SHP77 (cell line): ENCODE data around the gene TBX5.

ENCODE experiments used
- DNase-seq, 2 experiments: peaks; one replicate each; lab custom pipeline; 2025; lab: John Stamatoyannopoulos, UW

Gene TBX5

DNA sequence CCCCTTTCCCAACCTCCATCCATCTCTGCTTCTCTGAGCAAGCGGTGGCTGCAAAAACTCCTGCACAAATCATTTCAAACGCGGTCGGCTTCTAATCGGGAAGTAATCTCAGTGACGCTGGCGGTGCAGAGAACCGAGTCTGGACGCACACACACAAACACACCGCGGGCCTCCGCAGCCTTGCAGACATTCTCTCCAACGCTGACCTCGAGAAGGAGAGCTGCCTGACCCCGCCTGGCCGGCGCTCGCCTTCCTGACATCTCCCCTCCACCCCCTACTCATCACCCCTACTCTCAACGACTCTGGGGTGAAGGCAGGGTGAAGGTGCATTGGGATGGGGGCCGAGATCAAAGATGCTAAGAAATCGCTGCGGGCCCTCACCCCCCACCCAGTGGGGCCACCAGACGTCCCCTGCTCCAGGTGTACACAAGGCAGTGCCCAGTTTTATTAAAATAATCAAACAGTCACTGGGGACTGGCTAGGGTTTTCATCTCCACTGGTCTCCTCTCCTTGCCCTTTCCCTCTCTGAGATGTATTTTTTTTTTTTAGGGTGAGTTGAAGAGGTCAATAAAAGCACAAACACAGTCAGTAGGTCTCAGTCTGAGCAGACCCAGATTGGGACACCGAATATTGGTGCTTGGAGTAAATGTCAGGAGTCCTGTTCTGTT lies 506 bp upstream of the TBX5 start:
- DNase-seq: no peak

- no peak for DNase-seq
These were observed 922 bp downstream of the TBX5 start for GRCh38 chr12:114404926-114405518.

DNA sequence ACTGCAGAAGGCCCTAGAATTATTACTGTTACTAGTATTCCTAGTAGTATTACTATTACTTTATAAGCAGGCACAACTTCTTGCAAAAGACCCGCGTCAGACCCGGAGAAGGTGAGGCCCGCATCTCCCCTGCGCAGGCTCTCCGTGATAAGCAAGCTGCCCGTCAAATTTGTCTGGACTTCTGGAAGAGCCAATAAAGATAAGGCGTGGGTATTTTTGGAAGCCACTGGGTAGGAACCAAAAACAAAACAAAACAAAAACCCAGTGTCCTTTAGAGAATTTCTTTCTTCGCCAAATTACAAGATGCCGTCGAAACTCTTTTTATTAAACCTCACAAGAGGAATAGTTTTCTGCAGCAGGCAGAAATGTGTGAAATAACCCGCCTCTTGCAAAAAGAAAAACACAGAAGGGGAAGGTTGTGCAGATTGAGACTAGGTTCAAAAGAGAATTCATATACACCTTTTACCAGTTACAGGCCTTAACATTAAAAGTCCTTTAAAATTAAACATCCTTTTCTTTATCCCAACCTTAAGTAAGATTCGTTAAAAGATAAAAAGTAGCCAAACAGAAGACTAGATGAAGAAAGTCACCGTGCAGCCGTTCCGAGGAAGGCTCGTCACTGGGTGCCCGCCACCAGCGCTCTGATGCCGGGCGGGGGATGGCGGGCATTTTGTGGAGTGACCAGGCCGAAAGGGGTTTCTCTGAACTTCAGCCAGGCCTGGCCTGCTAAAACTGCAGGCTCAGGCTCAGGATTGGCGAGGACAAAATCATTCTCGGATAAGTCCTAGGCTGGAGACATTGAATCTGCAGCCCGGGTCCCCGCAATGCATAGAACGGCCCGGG lies 1.6 kb downstream of the TBX5 start:
- no peak for DNase-seq

- DNase-seq: no peak
These were observed 2.3 kb downstream of the TBX5 start for GRCh38 chr12:114403690-114404066.

GRCh38 chr12:114403011-114403689 lies 2.8 kb downstream of the TBX5 start:
- DNase-seq: no peak

GRCh38 chr12:114402084-114402717 lies 3.7 kb downstream of the TBX5 start:
- DNase-seq: no peak

- no peak for DNase-seq
These were observed 4.4 kb downstream of the TBX5 start for GRCh38 chr12:114401328-114402083.

DNA sequence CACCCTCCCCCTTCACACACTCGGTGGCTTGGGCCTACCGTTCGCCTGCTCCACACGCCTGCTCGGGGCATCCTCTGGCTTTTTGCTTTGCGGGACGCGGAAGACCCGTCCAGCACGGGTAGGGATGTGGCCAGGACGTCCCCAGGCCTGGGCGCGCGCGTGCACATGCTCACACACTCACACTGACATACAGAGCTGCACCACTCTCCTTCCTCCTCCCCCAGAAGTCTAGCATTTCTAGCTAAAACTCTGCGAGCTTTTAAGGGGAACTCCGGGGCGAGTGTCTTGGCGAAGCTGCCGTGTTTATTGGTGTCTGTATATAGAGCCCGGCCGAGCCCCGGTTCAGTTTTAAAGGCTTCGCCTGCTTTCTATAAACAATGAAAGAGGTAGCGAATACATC lies 5.0 kb downstream of the TBX5 start:
- no peak for DNase-seq

DNA sequence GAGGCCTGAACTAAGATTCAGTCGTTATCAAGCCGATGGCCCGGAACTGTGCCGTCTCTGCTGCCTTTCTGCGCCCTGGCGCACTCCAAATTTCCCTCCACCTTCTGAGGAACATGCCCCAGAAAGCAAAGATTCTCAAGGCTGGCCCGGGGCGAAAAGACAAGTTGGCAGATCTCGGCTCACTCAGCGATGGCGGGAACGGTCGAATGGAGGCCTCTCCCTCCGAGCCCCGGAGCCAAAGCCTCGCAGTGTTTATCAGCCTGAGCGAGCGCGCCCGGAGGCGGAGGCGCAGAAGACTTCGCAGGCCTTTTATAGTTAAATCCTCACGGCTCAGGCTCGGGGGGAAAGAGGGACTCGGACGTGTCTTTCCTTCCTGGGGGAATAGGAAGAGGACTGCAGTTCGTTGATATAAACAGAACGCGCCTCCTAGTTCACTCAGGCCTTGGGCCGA lies 5.6 kb downstream of the TBX5 start:
- no peak for DNase-seq

DNA sequence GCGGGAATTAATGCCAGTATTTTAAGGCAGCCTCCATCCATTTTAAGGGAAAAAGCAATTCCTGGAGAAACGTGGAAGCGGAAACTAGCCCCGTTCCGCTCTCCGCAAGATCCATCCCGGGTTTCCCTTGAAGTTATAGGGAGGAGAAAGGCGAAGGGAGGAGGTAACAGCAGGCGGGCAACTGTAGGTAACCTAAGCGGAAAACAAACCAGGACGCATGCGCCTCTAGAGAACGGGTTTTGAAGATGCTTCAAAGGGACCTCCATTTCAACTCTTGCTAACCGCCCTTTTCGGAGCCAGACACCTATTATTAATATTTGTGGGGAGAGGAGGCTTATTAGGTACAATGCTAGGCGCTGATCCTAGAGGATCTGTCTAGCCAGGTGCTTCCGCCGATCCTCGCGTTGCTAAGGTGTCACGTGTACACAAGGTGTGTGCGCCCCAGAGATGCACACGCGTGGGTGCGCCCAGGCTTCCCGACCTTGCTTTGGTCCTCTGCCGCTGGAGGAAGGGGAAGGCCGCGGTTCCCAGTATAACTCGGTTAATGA lies 6.2 kb downstream of the TBX5 start:
- no peak for DNase-seq

- DNase-seq: no peak
These were observed 7.7 kb downstream of the TBX5 start for GRCh38 chr12:114397978-114398881.

- no peak for DNase-seq
These were observed 8.8 kb downstream of the TBX5 start for GRCh38 chr12:114396869-114397719.

- no peak for DNase-seq
These were observed 9.6 kb downstream of the TBX5 start for GRCh38 chr12:114396153-114396868.

GRCh38 chr12:114395755-114396152 lies 10.2 kb downstream of the TBX5 start:
- no peak for DNase-seq

GRCh38 chr12:114395233-114395632 lies 10.7 kb downstream of the TBX5 start:
- no peak for DNase-seq

DNA sequence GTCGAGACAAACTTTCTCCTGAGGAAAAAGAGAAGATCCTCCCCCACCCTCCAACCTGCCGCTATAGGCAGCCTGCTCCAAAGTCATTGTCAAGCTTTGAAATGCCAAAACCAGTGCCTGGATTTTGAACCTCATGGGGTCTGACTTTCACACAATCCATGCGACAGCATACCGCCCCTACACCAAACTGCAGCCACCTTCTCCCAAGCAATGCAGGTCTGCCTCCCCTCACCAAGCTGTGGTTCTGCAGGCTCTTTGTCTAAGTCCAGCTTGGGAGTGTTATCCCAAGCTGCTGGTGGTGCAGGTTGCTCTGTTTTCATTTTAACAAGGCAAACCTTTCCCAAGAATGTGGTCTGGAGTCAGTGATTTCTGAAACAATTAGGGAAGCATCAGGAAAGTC lies 12.4 kb downstream of the TBX5 start:
- DNase-seq: no peak

DNA sequence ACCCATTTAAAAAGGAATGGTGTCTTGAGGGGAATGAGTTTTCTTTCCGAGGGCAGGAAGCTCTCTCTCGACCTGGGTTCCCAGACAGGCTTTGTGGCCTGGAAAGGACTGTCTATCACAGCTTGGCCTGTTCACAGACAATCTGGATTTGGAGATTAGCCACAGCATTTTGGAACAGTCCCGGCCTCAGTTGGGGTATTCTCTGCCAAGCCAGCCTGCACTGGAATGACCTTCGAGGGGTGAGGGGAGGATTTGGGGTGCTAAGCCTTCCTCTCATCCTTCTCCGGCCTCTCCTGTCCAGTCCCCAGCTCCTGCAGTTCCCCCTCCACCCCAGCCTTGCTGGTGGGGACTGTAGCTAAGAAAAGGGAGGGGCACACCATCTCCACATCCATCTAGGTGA lies 13.0 kb downstream of the TBX5 start:
- DNase-seq: no peak

DNA sequence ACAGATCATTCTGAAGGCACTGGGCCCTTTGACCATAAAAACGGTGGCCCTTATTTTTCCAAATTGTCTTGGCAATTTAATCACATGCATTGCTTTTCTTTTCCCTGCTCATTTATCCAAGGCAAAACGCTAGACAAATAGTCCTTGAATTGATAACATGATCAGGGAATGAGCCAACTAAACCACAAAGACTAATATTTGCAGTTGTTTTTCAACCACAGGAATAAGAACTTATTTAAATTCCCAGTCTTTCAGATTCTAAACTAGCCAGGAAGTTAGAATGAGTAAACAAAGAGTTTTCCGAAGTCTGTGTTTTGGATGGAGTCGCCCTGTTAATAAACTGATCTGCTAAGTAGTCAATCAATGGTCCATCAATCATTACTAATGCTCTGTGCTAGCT lies 14.9 kb downstream of the TBX5 start:
- no peak for DNase-seq
